ENCODE results near the gene MED13L. TPM values are rescaled to one million over a fixed set of nuclear protein-coding genes. Genes with fewer than 3 reads are reported as not detected.

The MED13L gene
- total RNA-seq, 1 donor from 2014 or later: 49.0 TPM

DNA sequence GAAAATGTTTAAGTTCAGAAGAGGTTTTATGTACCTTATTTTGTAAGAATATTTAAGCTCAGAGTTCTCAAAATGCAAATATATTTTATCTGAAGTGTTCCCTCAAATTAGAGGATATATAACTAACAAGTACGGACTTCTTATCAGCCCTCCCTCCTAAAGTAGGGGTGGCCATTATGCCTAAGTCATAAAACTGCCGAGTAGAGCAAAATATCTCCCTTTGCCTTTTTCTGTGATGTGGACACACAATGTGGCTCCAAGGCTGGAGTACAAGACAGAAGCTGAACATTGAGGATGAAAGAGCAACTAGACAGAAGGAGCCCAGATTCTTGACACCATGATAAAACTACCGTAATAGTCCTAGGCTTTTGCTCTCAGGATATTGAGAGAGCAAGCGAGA is 120.9 kb downstream of the MED13L start:
- no peaks in the 10 kb centered on the region for H3K27me3 Mint-ChIP-seq (ENCODE audit: low read depth)

DNA sequence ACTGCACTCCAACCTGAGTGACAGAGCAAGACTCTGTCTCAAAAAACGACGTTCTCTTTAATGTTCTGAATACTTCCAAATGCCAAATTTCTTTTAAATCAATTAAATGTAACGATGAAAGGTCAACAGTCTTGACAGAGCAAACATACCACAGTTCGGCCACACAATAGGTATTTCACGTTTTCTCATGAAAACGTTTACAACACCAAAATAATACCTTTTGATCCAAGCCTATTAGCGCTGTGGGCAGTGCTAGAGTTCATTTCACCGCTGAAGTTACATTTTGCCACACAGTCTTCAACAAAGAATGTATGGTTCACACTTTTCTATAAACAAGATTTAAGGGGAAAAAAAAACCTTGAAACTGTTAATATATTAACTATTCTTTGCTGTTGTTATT is 122.1 kb downstream of the MED13L start:
- H3K27me3 Mint-ChIP-seq (ENCODE audit: low read depth): no peaks in the 10 kb centered on the region
- no peak overlapping the region for H3K4me3 Mint-ChIP-seq (ENCODE audit: low read depth)
- intact Hi-C loops (cut with micrococcal nuclease): no loop called here
- peaks cover 12% of the 10 kb centered on the region for H3K4me1 Mint-ChIP-seq (ENCODE audit: low read depth)
- no peak for DNase-seq (ENCODE audit: low spot score)
- no peak overlapping the region for H3K27ac Mint-ChIP-seq
- H3K9me3 Mint-ChIP-seq: no peaks in the 10 kb centered on the region
- H3K36me3 Mint-ChIP-seq (ENCODE audit: low read depth): no peaks in the 10 kb centered on the region

More for the DNA sequence above, 120.9 kb downstream of the MED13L start:
- no peak overlapping the region for H3K27ac Mint-ChIP-seq
- H3K4me1 Mint-ChIP-seq (ENCODE audit: low read depth): peaks cover 14% of the 10 kb centered on the region
- DNase-seq (ENCODE audit: low spot score): no peak
- H3K4me3 Mint-ChIP-seq (ENCODE audit: low read depth): no peak overlapping the region
- no peaks in the 10 kb centered on the region for H3K36me3 Mint-ChIP-seq (ENCODE audit: low read depth)
- no peaks in the 10 kb centered on the region for H3K9me3 Mint-ChIP-seq
- intact Hi-C loops (cut with micrococcal nuclease): no loop called here

DNA sequence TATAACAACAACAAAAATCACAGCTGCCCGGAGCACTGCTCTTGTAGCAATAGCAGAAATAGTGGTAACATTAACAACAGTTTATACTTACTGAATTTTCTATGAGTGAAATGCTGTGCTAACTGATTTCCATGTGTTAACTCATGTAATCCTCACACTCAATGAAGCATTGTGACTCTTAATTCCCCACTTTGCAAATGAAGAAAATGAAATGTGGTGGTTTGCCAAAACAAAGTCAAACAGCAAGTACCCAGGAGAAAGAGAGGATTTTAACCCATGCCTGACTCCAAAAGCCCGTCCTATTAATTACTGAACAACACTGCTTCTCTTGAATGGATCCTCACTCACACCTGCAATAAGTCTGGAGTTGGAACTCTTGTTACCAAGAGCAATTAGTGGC is 123.5 kb downstream of the MED13L start:
- no peaks in the 10 kb centered on the region for H3K9me3 Mint-ChIP-seq

GRCh38 chr12:116153113-116153512 is 124.4 kb downstream of the MED13L start:
- Mint-ChIP-seq H3K4me3 (ENCODE audit: low read depth) (no peak overlapping the region), H3K9me3 (no peaks in the 10 kb centered on the region), H3K27ac (no peak overlapping the region), H3K27me3 (ENCODE audit: low read depth) (no peaks in the 10 kb centered on the region), H3K4me1 (ENCODE audit: low read depth) (peaks cover 24% of the 10 kb centered on the region), H3K36me3 (ENCODE audit: low read depth) (no peaks in the 10 kb centered on the region)
- intact Hi-C loops (cut with micrococcal nuclease): no loop called here
- DNase-seq (ENCODE audit: low spot score): no peak

More for the DNA sequence above, 123.5 kb downstream of the MED13L start:
- intact Hi-C loops (cut with micrococcal nuclease): no loop called here
- Mint-ChIP-seq H3K27me3 (ENCODE audit: low read depth) (no peaks in the 10 kb centered on the region), H3K27ac (no peak overlapping the region), H3K36me3 (ENCODE audit: low read depth) (no peaks in the 10 kb centered on the region), H3K4me3 (ENCODE audit: low read depth) (no peak overlapping the region), H3K4me1 (ENCODE audit: low read depth) (peaks cover 19% of the 10 kb centered on the region)
- no peak for DNase-seq (ENCODE audit: low spot score)

DNA sequence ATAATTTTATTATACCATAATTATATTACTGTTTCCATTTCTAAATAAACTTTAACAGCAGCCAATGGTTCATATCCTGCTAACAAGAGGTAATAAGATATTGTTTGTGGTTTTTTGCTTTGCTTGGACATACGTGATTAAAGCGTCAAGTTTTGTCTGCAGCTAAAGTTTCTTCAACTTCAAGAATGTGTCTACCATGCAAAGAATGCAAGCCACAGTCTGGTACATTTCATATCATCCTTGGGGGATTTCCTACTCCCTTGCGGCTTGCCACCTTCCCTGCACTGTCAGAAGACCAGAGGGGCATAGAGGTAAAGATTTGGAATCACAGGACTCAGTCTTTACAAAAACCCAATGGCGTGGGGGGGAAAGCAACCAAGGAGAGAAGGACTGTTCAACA is 125.2 kb downstream of the MED13L start:
- intact Hi-C loops (cut with micrococcal nuclease): no loop called here
- H3K4me1 Mint-ChIP-seq (ENCODE audit: low read depth): peaks cover 19% of the 10 kb centered on the region
- H3K9me3 Mint-ChIP-seq: no peaks in the 10 kb centered on the region
- no peaks in the 10 kb centered on the region for H3K27me3 Mint-ChIP-seq (ENCODE audit: low read depth)
- H3K4me3 Mint-ChIP-seq (ENCODE audit: low read depth): no peak overlapping the region
- DNase-seq (ENCODE audit: low spot score): no peak
- H3K27ac Mint-ChIP-seq: no peak overlapping the region
- H3K36me3 Mint-ChIP-seq (ENCODE audit: low read depth): no peaks in the 10 kb centered on the region

DNA sequence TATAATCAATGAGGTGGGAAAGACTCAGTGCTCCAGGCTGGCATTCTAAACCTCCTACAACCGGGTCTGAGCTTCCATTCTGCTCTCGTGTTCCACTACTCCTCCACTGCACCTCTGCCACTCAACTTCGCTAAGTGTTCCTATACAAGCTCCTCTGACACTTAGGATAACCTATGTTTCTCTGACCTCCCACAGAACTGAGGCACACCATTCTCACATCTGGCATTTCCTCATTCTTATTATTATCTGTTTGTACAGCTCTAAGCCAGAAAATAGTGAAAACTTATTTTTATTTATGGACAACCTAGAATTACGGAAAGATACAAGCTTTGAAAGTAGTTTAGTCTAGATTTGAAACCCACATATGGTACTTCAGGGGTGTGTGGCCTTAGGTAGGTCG is 127.0 kb downstream of the MED13L start:
- Mint-ChIP-seq H3K27me3 (ENCODE audit: low read depth) (no peaks in the 10 kb centered on the region), H3K36me3 (ENCODE audit: low read depth) (no peaks in the 10 kb centered on the region), H3K4me3 (ENCODE audit: low read depth) (no peak overlapping the region), H3K4me1 (ENCODE audit: low read depth) (peaks cover 19% of the 10 kb centered on the region), H3K27ac (no peak overlapping the region), H3K9me3 (no peaks in the 10 kb centered on the region)
- intact Hi-C loops (cut with micrococcal nuclease): no loop called here
- DNase-seq (ENCODE audit: low spot score): no peak

DNA sequence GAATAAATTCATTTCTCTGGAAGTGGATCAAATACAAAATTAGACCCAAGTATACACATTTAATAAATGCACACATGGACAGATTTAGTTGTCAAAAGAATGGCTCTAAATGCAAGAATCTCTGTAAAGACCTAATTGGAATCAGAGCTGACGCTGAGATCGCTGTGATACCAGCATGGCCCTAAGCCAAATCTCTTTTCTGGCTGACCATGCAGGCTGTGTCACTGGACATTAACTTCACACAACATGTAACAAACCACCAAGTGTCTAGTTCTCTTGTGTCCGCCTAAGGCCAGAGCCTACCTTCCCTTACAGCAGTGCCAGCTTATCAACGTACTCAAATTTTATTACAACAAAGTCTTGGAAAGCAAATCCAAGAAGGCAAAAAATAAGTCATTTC is 127.5 kb downstream of the MED13L start:
- no peak overlapping the region for H3K27ac Mint-ChIP-seq
- DNase-seq (ENCODE audit: low spot score): no peak
- H3K27me3 Mint-ChIP-seq (ENCODE audit: low read depth): no peaks in the 10 kb centered on the region
- H3K4me1 Mint-ChIP-seq (ENCODE audit: low read depth): peaks cover 20% of the 10 kb centered on the region
- no peaks in the 10 kb centered on the region for H3K9me3 Mint-ChIP-seq
- intact Hi-C loops (cut with micrococcal nuclease): no loop called here
- no peak overlapping the region for H3K4me3 Mint-ChIP-seq (ENCODE audit: low read depth)
- H3K36me3 Mint-ChIP-seq (ENCODE audit: low read depth): no peaks in the 10 kb centered on the region

DNA sequence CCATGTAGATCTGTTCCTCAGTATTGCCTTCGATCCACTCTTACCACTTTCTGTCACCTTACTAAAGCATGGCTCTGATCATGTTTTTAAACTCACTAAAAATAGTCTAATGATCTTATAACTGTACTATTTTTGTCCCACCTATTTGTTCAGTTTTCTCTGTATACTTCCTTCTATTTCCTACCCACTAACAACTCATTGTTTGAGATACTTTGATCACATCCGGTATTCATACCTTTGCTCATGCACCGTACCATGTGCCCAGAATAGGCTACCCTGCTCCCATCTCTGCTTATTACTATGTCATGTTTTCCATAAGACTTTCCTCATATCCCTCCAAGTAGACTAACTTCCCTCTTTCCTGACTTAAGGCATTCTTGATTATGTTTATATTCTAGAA is 128.6 kb downstream of the MED13L start:
- Mint-ChIP-seq H3K9me3 (no peaks in the 10 kb centered on the region), H3K27ac (no peak overlapping the region), H3K27me3 (ENCODE audit: low read depth) (no peaks in the 10 kb centered on the region), H3K4me1 (ENCODE audit: low read depth) (peaks cover 32% of the 10 kb centered on the region), H3K36me3 (ENCODE audit: low read depth) (no peaks in the 10 kb centered on the region), H3K4me3 (ENCODE audit: low read depth) (no peak overlapping the region)
- intact Hi-C loops (cut with micrococcal nuclease): no loop called here
- DNase-seq (ENCODE audit: low spot score): no peak

GRCh38 chr12:116146386-116146785 is 131.1 kb downstream of the MED13L start:
- Mint-ChIP-seq H3K27ac (no peak overlapping the region), H3K4me1 (ENCODE audit: low read depth) (peaks cover 46% of the 10 kb centered on the region), H3K4me3 (ENCODE audit: low read depth) (no peak overlapping the region), H3K36me3 (ENCODE audit: low read depth) (no peaks in the 10 kb centered on the region), H3K9me3 (no peaks in the 10 kb centered on the region), H3K27me3 (ENCODE audit: low read depth) (no peaks in the 10 kb centered on the region)
- intact Hi-C loops (cut with micrococcal nuclease): no loop called here
- DNase-seq (ENCODE audit: low spot score): no peak

GRCh38 chr12:116145451-116145850 is 132.0 kb downstream of the MED13L start:
- Mint-ChIP-seq H3K4me1 (ENCODE audit: low read depth) (peaks cover 45% of the 10 kb centered on the region), H3K4me3 (ENCODE audit: low read depth) (no peak overlapping the region)
- intact Hi-C loops (cut with micrococcal nuclease): no loop called here

GRCh38 chr12:116144384-116144783 is 133.1 kb downstream of the MED13L start:
- Mint-ChIP-seq H3K4me3 (ENCODE audit: low read depth) (no peak overlapping the region), H3K36me3 (ENCODE audit: low read depth) (no peaks in the 10 kb centered on the region), H3K9me3 (no peaks in the 10 kb centered on the region), H3K27me3 (ENCODE audit: low read depth) (no peaks in the 10 kb centered on the region), H3K4me1 (ENCODE audit: low read depth) (peaks cover 46% of the 10 kb centered on the region), H3K27ac (peak overlapping the region; percentile 62)
- DNase-seq (ENCODE audit: low spot score): no peak
- intact Hi-C loops (cut with micrococcal nuclease): no loop called here

More at GRCh38 chr12:116145451-116145850, 132.0 kb downstream of the MED13L start:
- H3K9me3 Mint-ChIP-seq: no peaks in the 10 kb centered on the region
- no peak for DNase-seq (ENCODE audit: low spot score)
- H3K27me3 Mint-ChIP-seq (ENCODE audit: low read depth): no peaks in the 10 kb centered on the region
- H3K36me3 Mint-ChIP-seq (ENCODE audit: low read depth): no peaks in the 10 kb centered on the region
- no peak overlapping the region for H3K27ac Mint-ChIP-seq

- no peak for DNase-seq (ENCODE audit: low spot score)
- Mint-ChIP-seq H3K4me3 (ENCODE audit: low read depth) (no peak overlapping the region), H3K27me3 (ENCODE audit: low read depth) (no peaks in the 10 kb centered on the region), H3K36me3 (ENCODE audit: low read depth) (no peaks in the 10 kb centered on the region), H3K27ac (peak overlapping the region; percentile 62), H3K9me3 (no peaks in the 10 kb centered on the region), H3K4me1 (ENCODE audit: low read depth) (peaks cover 44% of the 10 kb centered on the region)
- intact Hi-C loops (cut with micrococcal nuclease): loop anchor here (1.0 to 2.0 kb wide), 2 partner anchors 28 to 51 kb away; no protein-coding TSS in a partner anchor
Measured at GRCh38 chr12:116143909-116144308, 133.6 kb downstream of the MED13L start.

GRCh38 chr12:116142936-116143898 is 134.3 kb downstream of the MED13L start:
- H3K36me3 Mint-ChIP-seq (ENCODE audit: low read depth): no peaks in the 10 kb centered on the region
- intact Hi-C loops (cut with micrococcal nuclease): loop anchor here (1.0 to 2.0 kb wide), 2 partner anchors 29 to 52 kb away; no protein-coding TSS in a partner anchor
- no peaks in the 10 kb centered on the region for H3K27me3 Mint-ChIP-seq (ENCODE audit: low read depth)
- H3K4me3 Mint-ChIP-seq (ENCODE audit: low read depth): no peak overlapping the region
- DNase-seq (ENCODE audit: low spot score): no peak
- H3K4me1 Mint-ChIP-seq (ENCODE audit: low read depth): peaks cover 45% of the 10 kb centered on the region
- no peaks in the 10 kb centered on the region for H3K9me3 Mint-ChIP-seq
- H3K27ac Mint-ChIP-seq: peak overlapping the region; percentile 67
